ENCODE measurements around the gene DMBT1.

DMBT1 gene

GRCh38 chr10:122673731-122674130 lies 113.2 kb downstream of the DMBT1 start:
- TF ChIP-seq CTCF (IDR thresholded peaks at IDR 0.05; ENCODE audit: low read depth, low read length, missing control alignments): no peak
- H3K4me3 ChIP-seq (ENCODE audit: low read depth, low read length): no peak overlapping the region
- no peak for DNase-seq (ENCODE audit: low read depth)

GRCh38 chr10:122674781-122675180 lies 114.2 kb downstream of the DMBT1 start:
- no peak overlapping the region for H3K4me3 ChIP-seq (ENCODE audit: low read depth, low read length)
- no peak for TF ChIP-seq CTCF (IDR thresholded peaks at IDR 0.05; ENCODE audit: low read depth, low read length, missing control alignments)
- no peak for DNase-seq (ENCODE audit: low read depth)

GRCh38 chr10:122675278-122675677 lies 114.7 kb downstream of the DMBT1 start:
- TF ChIP-seq CTCF (IDR thresholded peaks at IDR 0.05; ENCODE audit: low read depth, low read length, missing control alignments): no peak
- no peak overlapping the region for H3K4me3 ChIP-seq (ENCODE audit: low read depth, low read length)
- DNase-seq (ENCODE audit: low read depth): no peak

- no peak for DNase-seq (ENCODE audit: low read depth)
- no peak for TF ChIP-seq CTCF (IDR thresholded peaks at IDR 0.05; ENCODE audit: low read depth, low read length, missing control alignments)
- no peak overlapping the region for H3K4me3 ChIP-seq (ENCODE audit: low read depth, low read length)
These were observed 117.7 kb downstream of the DMBT1 start for GRCh38 chr10:122678266-122678665.

GRCh38 chr10:122682522-122682921 lies 122.0 kb downstream of the DMBT1 start:
- H3K4me3 ChIP-seq (ENCODE audit: low read depth, low read length): no peak overlapping the region
- no peak for DNase-seq (ENCODE audit: low read depth)
- TF ChIP-seq CTCF (IDR thresholded peaks at IDR 0.05; ENCODE audit: low read depth, low read length, missing control alignments): no peak

- DNase-seq (ENCODE audit: low read depth): no peak
- H3K4me3 ChIP-seq (ENCODE audit: low read depth, low read length): no peak overlapping the region
- no peak for TF ChIP-seq CTCF (IDR thresholded peaks at IDR 0.05; ENCODE audit: low read depth, low read length, missing control alignments)
These were observed 127.9 kb downstream of the DMBT1 start for GRCh38 chr10:122688293-122688989.

- DNase-seq (ENCODE audit: low read depth): no peak
- H3K4me3 ChIP-seq (ENCODE audit: low read depth, low read length): no peak overlapping the region
- TF ChIP-seq CTCF (IDR thresholded peaks at IDR 0.05; ENCODE audit: low read depth, low read length, missing control alignments): no peak
These were observed 128.7 kb downstream of the DMBT1 start for GRCh38 chr10:122689146-122689820.
